Aorta (tissue), 5 donors: ENCODE measurements around the gene PBX3. TPM values are rescaled to one million over a fixed set of nuclear protein-coding genes. Genes with fewer than 3 reads are reported as not detected.

ENCODE experiments used
- ATAC-seq: fragments of 200-7000 bp; cut with Tn5 transposase; one replicate; pipeline ENCODE4 v1.9.1; 2022; ENCODE audit warnings: moderate library complexity; ENCODE audit not compliant: low FRiP score
- DNase-seq, 2 donors: peaks; one replicate each; pipeline ENCODE4 v3.0.0-alpha.2; 2020
- H3K27ac ChIP-seq, 2 donors: one replicate each; pipeline ENCODE4 v1.5.1; 2013; ENCODE audit warnings: low read length in 2 of 2, mild to moderate bottlenecking in 2 of 2, moderate library complexity in 2 of 2, control low read depth in 1 of 2, inconsistent platforms in 1 of 2, low read depth in 1 of 2
- H3K27me3 ChIP-seq, 2 donors: one replicate each; pipeline ENCODE4 v1.6.1; 2013; ENCODE audit warnings: control low read depth in 1 of 2, low read length in 1 of 2, mild to moderate bottlenecking in 1 of 2, moderate library complexity in 1 of 2; ENCODE audit not compliant: insufficient read depth in 2 of 2, control insufficient read depth in 1 of 2
- H3K36me3 ChIP-seq, 2 donors: one replicate each; pipeline ENCODE4 v1.6.1; 2013; ENCODE audit warnings: control low read depth in 1 of 2, low read length in 1 of 2, mild to moderate bottlenecking in 1 of 2; ENCODE audit not compliant: insufficient read depth in 2 of 2, control insufficient read depth in 1 of 2
- H3K4me1 ChIP-seq, 2 donors: one replicate each; pipeline ENCODE4 v1.6.1; 2013; ENCODE audit warnings: low read length in 2 of 2, control low read depth in 1 of 2, mild to moderate bottlenecking in 1 of 2, moderate library complexity in 1 of 2; ENCODE audit not compliant: insufficient read depth in 2 of 2, control insufficient read depth in 1 of 2
- H3K4me3 ChIP-seq, 2 donors: one replicate each; pipeline ENCODE4 v1.5.1; 2013; ENCODE audit warnings: low read length in 2 of 2, control low read depth in 1 of 2, mild to moderate bottlenecking in 1 of 2
- H3K9me3 ChIP-seq: one replicate; pipeline ENCODE4 v1.6.1; 2013; ENCODE audit warnings: mild to moderate bottlenecking, low read length; ENCODE audit not compliant: control insufficient read depth
- WGBS, 2 donors: extraction: QIAGEN DNeasy Blood & Tissue Kit; methylation state at CpG; one replicate each; pipeline ENCODE4 v1.1.7; 2013; 5-methylcytosine and 5-hydroxymethylcytosine counted together
- intact Hi-C, 2 donors: fragments of 100-400 bp; cut with DNase I; formaldehyde crosslinking; loops; one replicate each; pipeline versions ENCODE4 v1.14.2 to v1.15.0; 2022
- polyA plus RNA-seq, 2 donors: library from polyadenylated mRNA; stranded (reverse); fragments of 200-250 nt; gene quantifications; one replicate each; pipeline ENCODE4 v1.2.3, GENCODE V29; 2013
- total RNA-seq, 2 donors: library from RNA; stranded (reverse); fragmentation: NEBNext Ultra II Directional; extraction: Animal tissue kit (Norgen Biotek cat#: 25700); gene quantifications; one replicate each; pipeline ENCODE4 v1.2.1, GENCODE V29; 2021
- donor health status: healthy with polysubstance abuse.
- donor health status: Bipolar disorder and iron deficiency.
- donor health status: DM: no; HTN: no; CAD: no.
- donor health status: DM: no; HTN: no; CAD: no.
- donor health status: DM: yes; HTN: yes; CAD: no.

Gene PBX3
- total and polyA plus RNA-seq, 4 donors: 10.3 to 44.7 (median 18.8) TPM

GRCh38 chr9:125745682-125746016, 1.5 kb upstream of the PBX3 start:
- DNase-seq (no peak), ATAC-seq (no peak)
- Histone ChIP-seq H3K36me3 (no peaks in the 10 kb centered on the region), H3K4me1 (no peaks in the 10 kb centered on the region), H3K27ac (no peak overlapping the region), H3K9me3 (no peaks in the 10 kb centered on the region), H3K27me3 (no peaks in the 10 kb centered on the region), H3K4me3 (no peak overlapping the region)
- intact Hi-C loops: loop anchor here (5.0 kb wide), 3 partner anchors 38 to 973 kb away; partner anchors contain the start of genes MAPKAP1 (in 2 of the 2) and NR6A1 (in 1 of the 2)
- 35 to 39% methylated on average over 6 of the region's 6 CpGs for WGBS, 2 donors

DNA sequence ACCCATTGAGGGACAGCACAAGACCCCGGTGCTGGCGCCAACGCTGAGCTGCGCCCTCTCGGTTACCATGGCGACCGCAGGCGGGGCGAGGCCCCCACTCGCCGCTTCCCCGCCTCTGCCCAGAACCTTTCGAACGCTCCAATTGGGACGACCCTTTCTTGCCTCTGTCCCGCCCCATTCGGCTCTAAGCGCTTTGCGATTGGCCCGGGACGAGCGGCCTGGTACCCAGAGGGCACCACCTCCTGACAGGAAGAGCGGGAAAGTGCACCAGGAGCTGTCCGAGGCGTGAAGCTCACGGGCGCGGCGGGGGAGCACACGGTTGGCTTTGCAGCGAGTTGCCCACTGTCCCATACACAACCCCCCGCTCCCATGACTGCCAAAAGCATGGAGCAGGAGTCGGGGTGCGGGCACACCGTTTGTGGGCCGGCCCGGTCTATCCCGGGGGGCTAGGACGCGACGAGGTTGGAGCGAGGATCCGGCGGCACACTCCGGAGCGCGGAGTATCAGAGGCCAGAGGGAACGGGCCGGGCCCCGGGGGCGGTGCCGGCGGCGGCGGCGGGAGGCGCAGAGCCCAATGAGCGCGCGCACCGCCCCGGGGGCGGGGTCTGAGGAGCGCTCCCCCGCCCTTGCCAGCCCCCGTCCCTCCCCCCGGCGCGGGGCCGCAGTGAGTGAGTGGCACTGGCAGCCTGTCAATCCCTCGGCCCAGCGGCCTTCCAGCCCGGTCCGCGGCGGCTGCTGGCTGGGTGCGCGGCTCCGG, 978 bp upstream of the PBX3 start:
- DNase-seq (peak; percentile 96 to 98), ATAC-seq (peak; percentile 95)
- 0 to 1% methylated on average over 47 to 79 of the region's 79 CpGs for WGBS, 2 donors
- H3K4me3 ChIP-seq: peak overlapping the region; percentile 93 to 99
- H3K36me3 ChIP-seq: no peaks in the 10 kb centered on the region
- no peaks in the 10 kb centered on the region for H3K9me3 ChIP-seq
- H3K27me3 ChIP-seq: no peaks in the 10 kb centered on the region
- intact Hi-C loops: loop anchor here (5.0 kb wide), 3 partner anchors 39 to 974 kb away; partner anchors contain the start of genes MAPKAP1 (in 2 of the 2) and NR6A1 (in 1 of the 2)
- peak overlapping the region; percentile 76 to 78 for H3K27ac ChIP-seq
- H3K4me1 ChIP-seq: no peaks in the 10 kb centered on the region

DNA sequence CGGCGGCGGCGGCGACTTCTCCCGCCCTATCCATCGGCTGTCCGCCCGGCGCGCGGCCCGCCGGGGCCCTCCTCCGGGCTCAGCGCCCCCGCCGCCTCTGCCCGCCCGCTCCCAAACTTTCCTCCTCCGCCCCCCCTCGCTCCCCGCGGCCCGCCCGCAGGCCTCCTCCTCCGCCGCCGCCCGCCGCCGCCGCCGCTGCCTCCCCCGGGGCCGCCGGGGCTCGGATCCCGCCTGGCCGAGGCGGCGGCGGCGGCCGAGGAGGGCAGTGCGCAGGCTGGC, 460 bp upstream of the PBX3 start:
- no peaks in the 10 kb centered on the region for H3K36me3 ChIP-seq
- DNase-seq (no peak), ATAC-seq (no peak)
- H3K4me3 ChIP-seq: peak overlapping the region; percentile 93 to 99
- H3K27ac ChIP-seq: peak overlapping the region; percentile 15 to 76
- H3K9me3 ChIP-seq: no peaks in the 10 kb centered on the region
- H3K4me1 ChIP-seq: no peaks in the 10 kb centered on the region
- intact Hi-C loops: loop anchor here (5.0 kb wide), 3 partner anchors 39 to 974 kb away; partner anchors contain the start of genes MAPKAP1 (in 2 of the 2) and NR6A1 (in 1 of the 2)
- no peaks in the 10 kb centered on the region for H3K27me3 ChIP-seq
- 1 to 3% methylated on average over 6 to 46 of the region's 46 CpGs for WGBS, 2 donors

- intact Hi-C loops: loop anchor here (5.0 kb wide), 3 partner anchors 41 to 976 kb away; partner anchors contain the start of genes MAPKAP1 (in 2 of the 2) and NR6A1 (in 1 of the 2)
- no peaks in the 10 kb centered on the region for H3K9me3 ChIP-seq
- no peak for ATAC-seq
- H3K27ac ChIP-seq: peak overlapping the region in 1 of 2 donors; percentile 38
- H3K27me3 ChIP-seq: no peaks in the 10 kb centered on the region
- DNase-seq: peak; percentile 70 to 86
- 0% methylated on average over 48 to 88 of the region's 88 CpGs for WGBS, 2 donors
- H3K4me3 ChIP-seq: peak overlapping the region; percentile 93 to 99
- H3K4me1 ChIP-seq: no peaks in the 10 kb centered on the region
- no peaks in the 10 kb centered on the region for H3K36me3 ChIP-seq
These were observed 732 bp downstream of the PBX3 start for GRCh38 chr9:125747765-125748445.

DNA sequence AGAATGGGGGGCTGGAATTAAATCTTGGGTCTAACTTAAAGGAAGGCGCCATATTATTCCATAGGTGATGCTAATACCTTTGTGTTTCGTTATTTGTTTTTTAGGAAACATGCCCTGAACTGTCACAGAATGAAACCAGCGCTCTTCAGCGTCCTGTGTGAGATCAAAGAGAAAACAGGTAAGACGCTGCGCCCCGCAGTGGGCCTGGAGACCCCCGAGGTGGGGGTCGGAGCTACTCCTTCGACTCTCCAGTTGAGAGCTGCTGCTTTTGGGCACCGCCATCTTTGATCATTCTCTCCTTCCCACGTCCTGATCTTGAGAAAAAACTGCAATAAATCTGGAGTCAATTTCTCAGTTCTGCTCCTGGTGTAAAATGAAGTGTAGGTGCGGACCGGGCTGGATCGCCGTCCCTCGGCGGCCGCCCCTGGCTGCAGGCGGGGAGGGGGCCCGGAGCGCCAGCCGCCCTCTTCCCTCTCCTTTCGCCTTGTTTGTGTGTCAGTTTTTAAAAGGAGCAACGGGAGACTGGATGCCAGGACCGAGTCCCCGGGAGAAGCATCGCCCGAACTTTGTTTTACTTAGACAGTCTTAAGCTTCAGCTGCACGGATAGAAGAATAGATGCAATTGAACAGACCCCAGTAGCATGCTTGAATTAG, 1.4 kb downstream of the PBX3 start:
- Histone ChIP-seq H3K9me3 (no peaks in the 10 kb centered on the region), H3K36me3 (no peaks in the 10 kb centered on the region), H3K27ac (no peak overlapping the region), H3K4me1 (no peaks in the 10 kb centered on the region), H3K27me3 (no peaks in the 10 kb centered on the region), H3K4me3 (peak overlapping the region; percentile 93 to 99)
- no peak for ATAC-seq
- intact Hi-C loops: loop anchor here (5.0 kb wide), 3 partner anchors 41 to 976 kb away; partner anchors contain the start of genes MAPKAP1 (in 2 of the 2) and NR6A1 (in 1 of the 2)
- DNase-seq: peak in 1 of 2 donors; percentile 46
- 21% methylated on average over 30 of the region's 30 CpGs for WGBS, 2 donors

- H3K36me3 ChIP-seq: no peaks in the 10 kb centered on the region
- no peaks in the 10 kb centered on the region for H3K27me3 ChIP-seq
- no peak overlapping the region for H3K4me3 ChIP-seq
- H3K27ac ChIP-seq: no peak overlapping the region
- ATAC-seq (no peak), DNase-seq (no peak)
- intact Hi-C loops: loop anchor here (5.0 kb wide), 3 partner anchors 42 to 977 kb away; partner anchors contain the start of genes MAPKAP1 (in 2 of the 2) and NR6A1 (in 1 of the 2)
- H3K9me3 ChIP-seq: no peaks in the 10 kb centered on the region
- no peaks in the 10 kb centered on the region for H3K4me1 ChIP-seq
- 77 to 81% methylated on average over 4 of the region's 4 CpGs for WGBS, 2 donors
These were observed 2.2 kb downstream of the PBX3 start for GRCh38 chr9:125749287-125749935.

DNA sequence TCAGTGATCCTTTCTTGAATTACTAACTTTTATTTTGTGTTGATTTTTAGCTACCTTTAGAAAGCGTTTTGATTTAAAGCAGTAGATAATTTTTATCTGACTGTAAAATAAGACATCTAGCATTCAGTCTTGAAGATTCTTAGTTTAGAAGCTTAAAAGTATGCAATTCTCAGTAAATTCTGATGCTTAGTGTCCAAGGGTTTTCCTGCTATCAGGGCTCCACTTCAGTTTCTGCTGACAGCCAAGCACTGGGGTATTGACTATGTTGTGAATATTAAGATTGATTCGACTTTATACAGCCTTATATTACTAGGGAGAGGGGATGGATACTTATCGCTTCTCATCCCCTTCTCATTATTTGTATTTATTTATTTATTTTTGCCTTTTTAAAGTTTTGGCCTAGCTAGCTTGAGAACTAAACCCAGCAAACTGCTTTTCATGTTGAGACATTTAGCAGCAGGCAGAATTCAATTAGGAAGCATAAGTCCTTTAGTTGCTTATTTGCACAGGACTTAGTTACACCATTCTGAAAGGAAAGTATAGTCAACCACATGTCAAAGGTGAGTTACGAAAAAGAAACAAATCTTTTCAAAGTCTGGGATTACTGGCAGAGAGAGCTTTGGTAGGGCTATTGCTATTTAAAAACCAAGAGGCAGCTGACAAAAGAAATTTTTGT, 2.9 kb downstream of the PBX3 start:
- ATAC-seq (no peak), DNase-seq (no peak)
- H3K9me3 ChIP-seq: no peaks in the 10 kb centered on the region
- no peak overlapping the region for H3K4me3 ChIP-seq
- 86 to 87% methylated on average over 4 of the region's 4 CpGs for WGBS, 2 donors
- no peaks in the 10 kb centered on the region for H3K36me3 ChIP-seq
- no peak overlapping the region for H3K27ac ChIP-seq
- no peaks in the 10 kb centered on the region for H3K4me1 ChIP-seq
- H3K27me3 ChIP-seq: no peaks in the 10 kb centered on the region
- intact Hi-C loops: loop anchor here (5.0 kb wide), 3 partner anchors 43 to 978 kb away; partner anchors contain the start of genes MAPKAP1 (in 2 of the 2) and NR6A1 (in 1 of the 2)

DNA sequence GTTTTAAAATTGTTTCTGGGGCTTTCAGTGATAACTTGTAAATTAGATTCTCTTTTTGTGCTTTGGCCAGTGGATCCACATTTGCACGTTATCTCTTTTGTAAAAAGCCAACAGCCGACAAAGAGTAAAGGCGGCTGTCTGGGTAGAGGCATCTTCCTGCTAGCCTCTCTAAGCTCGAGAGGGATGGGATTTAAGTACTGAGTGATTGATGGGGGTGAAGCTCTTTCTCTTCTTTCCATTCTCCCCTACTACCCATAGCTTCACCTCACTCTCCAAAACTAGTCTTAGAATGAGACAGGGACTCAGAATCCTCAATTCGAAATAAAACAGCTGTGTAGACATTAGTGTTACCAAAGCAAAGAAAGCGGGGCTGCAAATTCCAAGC, 3.4 kb downstream of the PBX3 start:
- DNase-seq (no peak), ATAC-seq (no peak)
- Histone ChIP-seq H3K27me3 (no peaks in the 10 kb centered on the region), H3K4me1 (no peaks in the 10 kb centered on the region), H3K27ac (no peak overlapping the region), H3K4me3 (no peak overlapping the region), H3K36me3 (no peaks in the 10 kb centered on the region), H3K9me3 (no peaks in the 10 kb centered on the region)
- 93 to 94% methylated on average over 6 of the region's 6 CpGs for WGBS, 2 donors
- intact Hi-C loops: no loop called here
